Activated CD8-positive, alpha-beta T cell treated with anti-CD3 and anti-CD28 coated beads for 36 hours (primary cell): Measurements from ENCODE around the gene RABGGTB. TPM values are rescaled to one million over a fixed set of nuclear protein-coding genes. Genes with fewer than 3 reads are reported as not detected.
"Not testable (repeated sequence)": the region's sequence is repeated elsewhere in the genome, so short reads cannot be mapped to it uniquely, and the experiment has no call there.

ENCODE experiments used
- ATAC-seq: fragments of 200-7000 bp; cut with Tn5 transposase; one replicate; pipeline ENCODE4 v1.10.0; 2021; ENCODE audit warnings: mild to moderate bottlenecking, moderate library complexity
- CTCF ChIA-PET: fragments of 350-600 bp; sonication (Branson Sonifier 250); formaldehyde crosslinking; loops from one replicate; lab custom pipeline; 2021; ENCODE audit warnings: antibody characterized with exemption; lab: Charles Lee
- POLR2A ChIA-PET: fragments of 350-600 bp; sonication (Branson Sonifier 250); formaldehyde crosslinking; loops from one replicate; lab custom pipeline; 2021; ENCODE audit warnings: antibody characterized with exemption; lab: Charles Lee
- DNase-seq: peaks from one replicate; pipeline ENCODE4 v3.0.0-alpha.2; 2020
- H3K27ac Mint-ChIP-seq: one replicate; pipeline ENCODE4 v1.8.0; 2021; ENCODE audit warnings: mild to moderate bottlenecking, mixed read lengths
- H3K27me3 Mint-ChIP-seq: one replicate; pipeline ENCODE4 v1.8.0; 2021; ENCODE audit warnings: mixed read lengths
- H3K36me3 Mint-ChIP-seq: one replicate; pipeline ENCODE4 v1.8.0; 2021; ENCODE audit warnings: low read depth, mixed read lengths
- H3K4me1 Mint-ChIP-seq: one replicate; pipeline ENCODE4 v1.8.0; 2021; ENCODE audit warnings: low read depth, mixed read lengths
- H3K4me3 Mint-ChIP-seq: one replicate; pipeline ENCODE4 v1.8.0; 2021; ENCODE audit warnings: mild to moderate bottlenecking, moderate library complexity, mixed read lengths
- H3K9me3 Mint-ChIP-seq: one replicate; pipeline ENCODE4 v1.8.0; 2021; ENCODE audit warnings: mixed read lengths
- CTCF ChIP-seq: fragments of 200-600 bp; IDR thresholded peaks from one replicate; pipeline ENCODE4 v1.8.0; 2022; ENCODE audit warnings: antibody characterized with exemption, mild to moderate bottlenecking
- intact Hi-C: fragments of 100-400 bp; cut with micrococcal nuclease; formaldehyde crosslinking; loops from one replicate; pipeline ENCODE4 v1.10.0; 2022
- total RNA-seq, 2 experiments: library from RNA; stranded (reverse); gene quantifications; one replicate each; pipeline ENCODE4 v1.2.3, GENCODE V29; 2021

The RABGGTB gene
- total RNA-seq, 2 experiments from 2014 or later, result 170 to 173 TPM

GRCh38 chr1:75771978-75772377 is 14.1 kb upstream of the RABGGTB start:
- Mint-ChIP-seq H3K27ac (no peak overlapping the region), H3K27me3 (peaks cover 3% of the 10 kb centered on the region), H3K4me3 (no peak overlapping the region), H3K36me3 (no peaks in the 10 kb centered on the region), H3K9me3 (no peaks in the 10 kb centered on the region), H3K4me1 (no peaks in the 10 kb centered on the region)
- intact Hi-C loops, result no loop called here
- DNase-seq (no peak), ATAC-seq (no peak)
- ChIA-PET CTCF (no interaction called here), POLR2A (no interaction called here)
- no peak for TF ChIP-seq CTCF

DNA sequence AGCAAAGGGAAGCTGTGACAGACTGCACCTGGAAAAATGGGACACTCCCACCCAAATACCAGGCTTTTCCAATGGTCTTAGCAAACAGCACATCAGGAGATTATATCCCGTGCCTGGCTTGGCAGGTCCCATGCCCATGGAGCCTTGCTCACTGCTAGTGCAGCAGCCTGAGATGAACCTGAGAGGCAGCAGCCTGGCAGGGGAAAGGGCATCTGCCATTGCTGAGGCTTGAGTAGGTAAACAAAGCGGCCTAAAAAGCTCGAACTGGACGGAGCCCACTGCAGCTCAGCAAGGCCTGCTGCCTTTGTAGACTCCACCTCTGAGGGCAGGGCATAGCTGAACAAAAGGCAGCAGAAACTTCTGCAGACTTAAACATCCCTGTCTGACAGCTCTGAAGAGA is 8.2 kb upstream of the RABGGTB start:
- intact Hi-C loops, H3K27ac Mint-ChIP-seq, H3K27me3 Mint-ChIP-seq, DNase-seq, H3K9me3 Mint-ChIP-seq, ATAC-seq, CTCF ChIA-PET, H3K4me1 Mint-ChIP-seq, H3K4me3 Mint-ChIP-seq, H3K36me3 Mint-ChIP-seq: not testable (repeated sequence)
- POLR2A ChIA-PET, result interaction anchor here (1.9 kb wide), 1 partner anchor 71 kb away, joined by 4 read pairs; no protein-coding TSS in a partner anchor

- POLR2A ChIA-PET, result interaction anchor here (1.9 kb wide), 1 partner anchor 72 kb away, joined by 4 read pairs; no protein-coding TSS in a partner anchor
- H3K27me3 Mint-ChIP-seq, ATAC-seq, H3K4me3 Mint-ChIP-seq, H3K36me3 Mint-ChIP-seq, CTCF ChIA-PET, DNase-seq, H3K27ac Mint-ChIP-seq, H3K9me3 Mint-ChIP-seq, H3K4me1 Mint-ChIP-seq, intact Hi-C loops: not testable (repeated sequence)
Observed at GRCh38 chr1:75778694-75779093, 7.4 kb upstream of the RABGGTB start.

DNA sequence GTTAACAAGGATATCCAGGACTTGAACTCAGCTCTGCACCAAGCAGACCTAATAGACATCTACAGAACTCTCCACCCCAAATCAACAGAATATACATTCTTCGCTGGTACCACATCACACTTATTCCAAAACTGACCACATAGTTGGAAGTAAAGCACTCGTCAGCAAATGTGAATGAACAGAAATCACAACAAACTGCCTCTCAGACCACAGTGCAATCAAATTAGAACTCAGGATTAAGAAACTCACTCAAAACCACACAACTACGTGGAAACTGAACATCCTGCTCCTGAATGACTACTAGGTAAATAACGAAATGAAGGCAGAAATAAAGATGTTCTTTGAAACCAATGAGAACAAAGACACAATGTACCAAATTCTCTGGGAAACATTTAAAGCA is 5.9 kb upstream of the RABGGTB start:
- intact Hi-C loops, POLR2A ChIA-PET, CTCF ChIA-PET: not testable (repeated sequence)

DNA sequence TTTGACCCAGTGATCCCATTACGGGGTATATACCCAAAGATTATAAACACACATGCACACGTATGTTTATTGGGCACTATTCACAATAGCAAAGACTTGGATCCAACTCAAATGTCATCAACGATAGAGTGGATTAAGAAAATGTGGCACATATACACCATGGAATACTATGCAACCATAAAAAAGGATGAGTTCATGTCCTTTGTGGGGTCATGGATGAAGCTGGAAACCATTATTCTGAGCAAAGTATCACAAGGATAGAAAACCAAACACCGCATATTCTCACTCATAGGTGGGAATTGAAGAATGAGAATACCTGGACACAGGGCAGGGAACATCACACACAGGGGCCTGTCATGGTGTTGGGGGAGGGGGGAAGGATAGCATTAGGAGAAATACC is 2.1 kb upstream of the RABGGTB start:
- H3K9me3 Mint-ChIP-seq, ATAC-seq, POLR2A ChIA-PET, DNase-seq, CTCF ChIA-PET, H3K27me3 Mint-ChIP-seq, intact Hi-C loops: not testable (repeated sequence)
- peaks cover 11% of the 10 kb centered on the region for H3K4me1 Mint-ChIP-seq
- peak overlapping the region; percentile 38 for H3K27ac Mint-ChIP-seq
- H3K4me3 Mint-ChIP-seq, result peak overlapping the region; percentile 36
- H3K36me3 Mint-ChIP-seq, result peaks cover 29% of the 10 kb centered on the region

More for the DNA sequence above, 5.9 kb upstream of the RABGGTB start:
- not testable (repeated sequence) for H3K9me3 Mint-ChIP-seq, H3K4me1 Mint-ChIP-seq, ATAC-seq, H3K36me3 Mint-ChIP-seq, H3K27me3 Mint-ChIP-seq, DNase-seq, H3K4me3 Mint-ChIP-seq, H3K27ac Mint-ChIP-seq

DNA sequence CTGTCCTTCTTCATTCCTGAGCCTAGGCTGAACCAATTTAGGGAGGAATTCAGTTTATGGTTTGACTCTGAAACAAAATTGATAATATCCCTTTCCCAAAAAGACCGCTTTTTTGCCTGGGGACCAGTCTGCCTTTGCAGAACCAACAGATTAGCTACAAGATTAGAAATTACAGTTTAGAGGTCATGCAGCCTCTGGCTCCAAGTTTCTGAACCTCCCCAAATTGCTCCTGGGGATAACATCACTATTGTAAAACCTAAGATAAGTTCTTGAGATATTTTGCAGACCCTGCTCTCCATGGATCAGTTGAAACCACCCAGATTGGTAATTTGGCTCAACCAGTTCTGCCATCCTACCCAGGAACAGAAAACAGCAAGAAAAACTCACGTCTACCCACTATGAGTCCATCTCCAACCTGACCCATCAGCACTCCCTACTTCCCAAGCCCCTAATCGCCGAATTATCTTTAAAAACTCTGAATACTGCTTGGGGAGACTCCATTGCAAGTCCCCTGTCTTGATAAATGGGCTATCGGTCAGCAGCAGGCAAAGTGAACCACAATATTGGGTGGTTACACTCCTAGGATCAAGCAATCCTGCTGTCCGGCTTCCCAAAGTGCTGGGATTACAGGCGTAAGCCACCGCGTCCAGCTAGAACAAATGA is 605 bp upstream of the RABGGTB start:
- ATAC-seq (peak; percentile 7), DNase-seq (no peak)
- H3K36me3 Mint-ChIP-seq, result peaks cover 44% of the 10 kb centered on the region
- no peaks in the 10 kb centered on the region for H3K27me3 Mint-ChIP-seq
- ChIA-PET POLR2A (interaction anchor here (0.6 to 3.7 kb wide), 6 partner anchors 11 to 175 kb away, joined by 3 to 52 read pairs (median 5); partner anchors contain the start of genes MSH4 and SLC44A5), CTCF (no interaction called here)
- H3K27ac Mint-ChIP-seq, result peak overlapping the region; percentile 99
- peaks cover 23% of the 10 kb centered on the region for H3K4me1 Mint-ChIP-seq
- H3K4me3 Mint-ChIP-seq, result peak overlapping the region; percentile 88
- H3K9me3 Mint-ChIP-seq, result peaks cover 2% of the 10 kb centered on the region
- intact Hi-C loops, result no loop called here
- TF ChIP-seq CTCF, result no peak

- DNase-seq (no peak), ATAC-seq (no peak)
- Mint-ChIP-seq H3K36me3 (peaks cover 60% of the 10 kb centered on the region), H3K4me1 (peaks cover 37% of the 10 kb centered on the region), H3K4me3 (peak overlapping the region; percentile 88), H3K27ac (peak overlapping the region; percentile 99), H3K27me3 (no peaks in the 10 kb centered on the region), H3K9me3 (peaks cover 2% of the 10 kb centered on the region)
- ChIA-PET CTCF (no interaction called here), POLR2A (interaction anchor here (0.7 to 3.7 kb wide), 7 partner anchors 9 to 172 kb away, joined by 3 to 52 read pairs (median 4); partner anchors contain the start of gene MSH4)
- intact Hi-C loops, result loop anchor here (1.0 kb wide), 1 partner anchor 63 kb away; the partner anchor contains the start of gene ACADM
- no peak for TF ChIP-seq CTCF
Observed at GRCh38 chr1:75786901-75787493, 941 bp downstream of the RABGGTB start.
